ENCODE results near the gene PDPR.
"Not testable (repeated sequence)": the region's sequence is repeated elsewhere in the genome, so short reads cannot be mapped to it uniquely, and the experiment has no call there.

DNA sequence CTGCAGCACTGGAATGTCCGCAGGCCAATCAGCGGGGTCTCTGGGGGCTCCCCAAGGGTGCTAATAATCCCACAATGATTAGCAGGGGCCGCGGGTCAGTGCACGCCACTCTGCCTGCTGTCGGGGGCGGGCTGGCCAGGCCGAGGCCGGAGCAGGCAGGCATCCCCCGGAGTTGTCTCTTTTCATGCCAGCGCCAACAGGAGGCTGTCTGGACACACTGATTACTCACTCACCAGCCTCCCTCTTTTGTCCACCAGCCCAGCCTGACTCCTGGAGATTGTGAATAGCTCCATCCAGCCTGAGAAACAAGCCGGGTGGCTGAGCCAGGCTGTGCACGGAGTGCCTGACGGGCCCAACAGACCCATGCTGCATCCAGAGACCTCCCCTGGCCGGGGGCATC lies 59.8 kb downstream of the PDPR start:
- not testable (repeated sequence) for TF ChIP-seq KDM1A (IDR thresholded peaks at IDR 0.05; ENCODE audit: borderline replicate concordance, low read length); SIN3A (conservative IDR thresholded peaks at IDR 0.05 in 1 of 2, IDR thresholded peaks at IDR 0.05 in 1 of 2; ENCODE audit: low read depth in 1 of 2, low read length in 2 of 2); RAD21 (IDR thresholded peaks at IDR 0.05 in 1 of 2, conservative IDR thresholded peaks at IDR 0.05 in 1 of 2; ENCODE audit: low read depth in 2 of 2, low read length in 2 of 2); CEBPB (IDR thresholded peaks at IDR 0.05; ENCODE audit: low read depth, low read length); TAF1 (IDR thresholded peaks at IDR 0.05; ENCODE audit: low read depth, low read length)
- TF ChIP-seq, protein P1, sequence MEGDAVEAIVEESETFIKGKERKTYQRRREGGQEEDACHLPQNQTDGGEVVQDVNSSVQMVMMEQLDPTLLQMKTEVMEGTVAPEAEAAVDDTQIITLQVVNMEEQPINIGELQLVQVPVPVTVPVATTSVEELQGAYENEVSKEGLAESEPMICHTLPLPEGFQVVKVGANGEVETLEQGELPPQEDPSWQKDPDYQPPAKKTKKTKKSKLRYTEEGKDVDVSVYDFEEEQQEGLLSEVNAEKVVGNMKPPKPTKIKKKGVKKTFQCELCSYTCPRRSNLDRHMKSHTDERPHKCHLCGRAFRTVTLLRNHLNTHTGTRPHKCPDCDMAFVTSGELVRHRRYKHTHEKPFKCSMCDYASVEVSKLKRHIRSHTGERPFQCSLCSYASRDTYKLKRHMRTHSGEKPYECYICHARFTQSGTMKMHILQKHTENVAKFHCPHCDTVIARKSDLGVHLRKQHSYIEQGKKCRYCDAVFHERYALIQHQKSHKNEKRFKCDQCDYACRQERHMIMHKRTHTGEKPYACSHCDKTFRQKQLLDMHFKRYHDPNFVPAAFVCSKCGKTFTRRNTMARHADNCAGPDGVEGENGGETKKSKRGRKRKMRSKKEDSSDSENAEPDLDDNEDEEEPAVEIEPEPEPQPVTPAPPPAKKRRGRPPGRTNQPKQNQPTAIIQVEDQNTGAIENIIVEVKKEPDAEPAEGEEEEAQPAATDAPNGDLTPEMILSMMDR (IDR thresholded peaks at IDR 0.05; ENCODE audit: control extremely low read depth in 1 of 3, insufficient read depth in 1 of 3, low read depth in 1 of 3, low read length in 3 of 3): not testable (repeated sequence)
- TF ChIP-seq, protein P2, sequence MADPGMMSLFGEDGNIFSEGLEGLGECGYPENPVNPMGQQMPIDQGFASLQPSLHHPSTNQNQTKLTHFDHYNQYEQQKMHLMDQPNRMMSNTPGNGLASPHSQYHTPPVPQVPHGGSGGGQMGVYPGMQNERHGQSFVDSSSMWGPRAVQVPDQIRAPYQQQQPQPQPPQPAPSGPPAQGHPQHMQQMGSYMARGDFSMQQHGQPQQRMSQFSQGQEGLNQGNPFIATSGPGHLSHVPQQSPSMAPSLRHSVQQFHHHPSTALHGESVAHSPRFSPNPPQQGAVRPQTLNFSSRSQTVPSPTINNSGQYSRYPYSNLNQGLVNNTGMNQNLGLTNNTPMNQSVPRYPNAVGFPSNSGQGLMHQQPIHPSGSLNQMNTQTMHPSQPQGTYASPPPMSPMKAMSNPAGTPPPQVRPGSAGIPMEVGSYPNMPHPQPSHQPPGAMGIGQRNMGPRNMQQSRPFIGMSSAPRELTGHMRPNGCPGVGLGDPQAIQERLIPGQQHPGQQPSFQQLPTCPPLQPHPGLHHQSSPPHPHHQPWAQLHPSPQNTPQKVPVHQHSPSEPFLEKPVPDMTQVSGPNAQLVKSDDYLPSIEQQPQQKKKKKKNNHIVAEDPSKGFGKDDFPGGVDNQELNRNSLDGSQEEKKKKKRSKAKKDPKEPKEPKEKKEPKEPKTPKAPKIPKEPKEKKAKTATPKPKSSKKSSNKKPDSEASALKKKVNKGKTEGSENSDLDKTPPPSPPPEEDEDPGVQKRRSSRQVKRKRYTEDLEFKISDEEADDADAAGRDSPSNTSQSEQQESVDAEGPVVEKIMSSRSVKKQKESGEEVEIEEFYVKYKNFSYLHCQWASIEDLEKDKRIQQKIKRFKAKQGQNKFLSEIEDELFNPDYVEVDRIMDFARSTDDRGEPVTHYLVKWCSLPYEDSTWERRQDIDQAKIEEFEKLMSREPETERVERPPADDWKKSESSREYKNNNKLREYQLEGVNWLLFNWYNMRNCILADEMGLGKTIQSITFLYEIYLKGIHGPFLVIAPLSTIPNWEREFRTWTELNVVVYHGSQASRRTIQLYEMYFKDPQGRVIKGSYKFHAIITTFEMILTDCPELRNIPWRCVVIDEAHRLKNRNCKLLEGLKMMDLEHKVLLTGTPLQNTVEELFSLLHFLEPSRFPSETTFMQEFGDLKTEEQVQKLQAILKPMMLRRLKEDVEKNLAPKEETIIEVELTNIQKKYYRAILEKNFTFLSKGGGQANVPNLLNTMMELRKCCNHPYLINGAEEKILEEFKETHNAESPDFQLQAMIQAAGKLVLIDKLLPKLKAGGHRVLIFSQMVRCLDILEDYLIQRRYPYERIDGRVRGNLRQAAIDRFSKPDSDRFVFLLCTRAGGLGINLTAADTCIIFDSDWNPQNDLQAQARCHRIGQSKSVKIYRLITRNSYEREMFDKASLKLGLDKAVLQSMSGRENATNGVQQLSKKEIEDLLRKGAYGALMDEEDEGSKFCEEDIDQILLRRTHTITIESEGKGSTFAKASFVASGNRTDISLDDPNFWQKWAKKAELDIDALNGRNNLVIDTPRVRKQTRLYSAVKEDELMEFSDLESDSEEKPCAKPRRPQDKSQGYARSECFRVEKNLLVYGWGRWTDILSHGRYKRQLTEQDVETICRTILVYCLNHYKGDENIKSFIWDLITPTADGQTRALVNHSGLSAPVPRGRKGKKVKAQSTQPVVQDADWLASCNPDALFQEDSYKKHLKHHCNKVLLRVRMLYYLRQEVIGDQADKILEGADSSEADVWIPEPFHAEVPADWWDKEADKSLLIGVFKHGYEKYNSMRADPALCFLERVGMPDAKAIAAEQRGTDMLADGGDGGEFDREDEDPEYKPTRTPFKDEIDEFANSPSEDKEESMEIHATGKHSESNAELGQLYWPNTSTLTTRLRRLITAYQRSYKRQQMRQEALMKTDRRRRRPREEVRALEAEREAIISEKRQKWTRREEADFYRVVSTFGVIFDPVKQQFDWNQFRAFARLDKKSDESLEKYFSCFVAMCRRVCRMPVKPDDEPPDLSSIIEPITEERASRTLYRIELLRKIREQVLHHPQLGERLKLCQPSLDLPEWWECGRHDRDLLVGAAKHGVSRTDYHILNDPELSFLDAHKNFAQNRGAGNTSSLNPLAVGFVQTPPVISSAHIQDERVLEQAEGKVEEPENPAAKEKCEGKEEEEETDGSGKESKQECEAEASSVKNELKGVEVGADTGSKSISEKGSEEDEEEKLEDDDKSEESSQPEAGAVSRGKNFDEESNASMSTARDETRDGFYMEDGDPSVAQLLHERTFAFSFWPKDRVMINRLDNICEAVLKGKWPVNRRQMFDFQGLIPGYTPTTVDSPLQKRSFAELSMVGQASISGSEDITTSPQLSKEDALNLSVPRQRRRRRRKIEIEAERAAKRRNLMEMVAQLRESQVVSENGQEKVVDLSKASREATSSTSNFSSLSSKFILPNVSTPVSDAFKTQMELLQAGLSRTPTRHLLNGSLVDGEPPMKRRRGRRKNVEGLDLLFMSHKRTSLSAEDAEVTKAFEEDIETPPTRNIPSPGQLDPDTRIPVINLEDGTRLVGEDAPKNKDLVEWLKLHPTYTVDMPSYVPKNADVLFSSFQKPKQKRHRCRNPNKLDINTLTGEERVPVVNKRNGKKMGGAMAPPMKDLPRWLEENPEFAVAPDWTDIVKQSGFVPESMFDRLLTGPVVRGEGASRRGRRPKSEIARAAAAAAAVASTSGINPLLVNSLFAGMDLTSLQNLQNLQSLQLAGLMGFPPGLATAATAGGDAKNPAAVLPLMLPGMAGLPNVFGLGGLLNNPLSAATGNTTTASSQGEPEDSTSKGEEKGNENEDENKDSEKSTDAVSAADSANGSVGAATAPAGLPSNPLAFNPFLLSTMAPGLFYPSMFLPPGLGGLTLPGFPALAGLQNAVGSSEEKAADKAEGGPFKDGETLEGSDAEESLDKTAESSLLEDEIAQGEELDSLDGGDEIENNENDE (IDR thresholded peaks at IDR 0.05; ENCODE audit: insufficient replicate concordance, low read length): not testable (repeated sequence)
